Measurements from ENCODE around the gene FNDC5. TPM values are rescaled to one million over a fixed set of nuclear protein-coding genes. Genes with fewer than 3 reads are reported as not detected.

Gene FNDC5
- total and polyA plus RNA-seq, 9 of the 15 experiments (the other 6 are each of a cell fraction or from before 2014, with no cell fraction given): 0.06 to 2.1 (median 0.22) TPM

DNA sequence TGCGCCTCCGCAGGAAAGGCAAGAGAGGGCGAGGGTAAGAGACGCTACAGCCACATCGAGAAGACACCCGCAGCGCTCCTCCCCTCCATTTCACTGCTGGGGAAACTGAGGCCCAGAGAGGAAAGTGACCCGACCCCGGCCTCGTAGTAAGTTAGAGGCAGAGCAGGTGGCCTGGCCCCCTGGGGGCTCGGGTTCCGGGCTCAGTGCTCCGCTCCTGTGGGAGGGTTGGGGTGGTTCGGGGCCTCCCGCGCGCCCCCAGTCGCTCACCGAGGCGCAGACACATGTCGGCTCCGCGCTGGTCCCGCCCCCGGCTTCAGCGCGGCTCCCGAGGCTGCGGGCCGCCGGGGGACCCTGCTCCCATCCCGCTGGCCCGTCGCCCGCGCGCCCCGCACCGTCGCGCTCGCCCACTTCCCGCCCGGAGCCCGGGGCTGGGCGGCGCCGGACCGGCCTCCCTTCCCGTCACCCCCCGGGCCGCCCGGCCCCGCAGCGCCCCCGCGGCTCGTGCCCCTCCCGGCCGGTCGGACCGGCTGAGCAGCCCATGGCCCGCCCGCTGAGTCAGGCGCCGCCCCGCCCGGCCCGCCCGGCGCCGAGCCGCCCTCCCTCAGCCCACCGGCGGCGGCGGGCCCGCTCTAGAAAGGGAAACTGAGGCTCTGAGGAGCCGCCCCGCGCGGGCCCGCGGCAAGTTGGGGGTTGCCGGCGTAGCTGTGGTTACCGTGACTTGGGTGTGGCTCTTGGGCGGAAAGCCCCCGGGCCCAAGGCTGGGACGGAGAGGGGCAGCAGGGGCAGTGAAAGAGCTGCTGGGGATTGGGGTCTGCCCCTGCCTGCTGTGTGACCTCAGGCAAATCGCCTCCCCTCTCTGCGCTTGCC lies 30.5 kb upstream of the FNDC5 start, which contains the start of gene TMEM54 (continued):
- TF ChIP-seq ZNF76 (CRISPR knock-in tag; IDR thresholded peaks at IDR 0.05; ENCODE audit: borderline replicate concordance): no peak
- peak; percentile 69; the same call in 1 of the 2 replicates for TF ChIP-seq E2F3 (CRISPR knock-in tag; IDR thresholded peaks at IDR 0.05)
- TF ChIP-seq KDM5B (IDR thresholded peaks at IDR 0.05; ENCODE audit: insufficient replicate concordance, low read depth, low read length): peak; percentile 58
- TF ChIP-seq, protein P1, sequence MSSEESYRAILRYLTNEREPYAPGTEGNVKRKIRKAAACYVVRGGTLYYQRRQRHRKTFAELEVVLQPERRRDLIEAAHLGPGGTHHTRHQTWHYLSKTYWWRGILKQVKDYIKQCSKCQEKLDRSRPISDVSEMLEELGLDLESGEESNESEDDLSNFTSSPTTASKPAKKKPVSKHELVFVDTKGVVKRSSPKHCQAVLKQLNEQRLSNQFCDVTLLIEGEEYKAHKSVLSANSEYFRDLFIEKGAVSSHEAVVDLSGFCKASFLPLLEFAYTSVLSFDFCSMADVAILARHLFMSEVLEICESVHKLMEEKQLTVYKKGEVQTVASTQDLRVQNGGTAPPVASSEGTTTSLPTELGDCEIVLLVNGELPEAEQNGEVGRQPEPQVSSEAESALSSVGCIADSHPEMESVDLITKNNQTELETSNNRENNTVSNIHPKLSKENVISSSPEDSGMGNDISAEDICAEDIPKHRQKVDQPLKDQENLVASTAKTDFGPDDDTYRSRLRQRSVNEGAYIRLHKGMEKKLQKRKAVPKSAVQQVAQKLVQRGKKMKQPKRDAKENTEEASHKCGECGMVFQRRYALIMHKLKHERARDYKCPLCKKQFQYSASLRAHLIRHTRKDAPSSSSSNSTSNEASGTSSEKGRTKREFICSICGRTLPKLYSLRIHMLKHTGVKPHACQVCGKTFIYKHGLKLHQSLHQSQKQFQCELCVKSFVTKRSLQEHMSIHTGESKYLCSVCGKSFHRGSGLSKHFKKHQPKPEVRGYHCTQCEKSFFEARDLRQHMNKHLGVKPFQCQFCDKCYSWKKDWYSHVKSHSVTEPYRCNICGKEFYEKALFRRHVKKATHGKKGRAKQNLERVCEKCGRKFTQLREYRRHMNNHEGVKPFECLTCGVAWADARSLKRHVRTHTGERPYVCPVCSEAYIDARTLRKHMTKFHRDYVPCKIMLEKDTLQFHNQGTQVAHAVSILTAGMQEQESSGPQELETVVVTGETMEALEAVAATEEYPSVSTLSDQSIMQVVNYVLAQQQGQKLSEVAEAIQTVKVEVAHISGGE (CRISPR knock-in tag; IDR thresholded peaks at IDR 0.05): peak in 1 of 3 experiments; percentile 37; a peak in 1 of 6 replicates
- TF ChIP-seq, protein P2, sequence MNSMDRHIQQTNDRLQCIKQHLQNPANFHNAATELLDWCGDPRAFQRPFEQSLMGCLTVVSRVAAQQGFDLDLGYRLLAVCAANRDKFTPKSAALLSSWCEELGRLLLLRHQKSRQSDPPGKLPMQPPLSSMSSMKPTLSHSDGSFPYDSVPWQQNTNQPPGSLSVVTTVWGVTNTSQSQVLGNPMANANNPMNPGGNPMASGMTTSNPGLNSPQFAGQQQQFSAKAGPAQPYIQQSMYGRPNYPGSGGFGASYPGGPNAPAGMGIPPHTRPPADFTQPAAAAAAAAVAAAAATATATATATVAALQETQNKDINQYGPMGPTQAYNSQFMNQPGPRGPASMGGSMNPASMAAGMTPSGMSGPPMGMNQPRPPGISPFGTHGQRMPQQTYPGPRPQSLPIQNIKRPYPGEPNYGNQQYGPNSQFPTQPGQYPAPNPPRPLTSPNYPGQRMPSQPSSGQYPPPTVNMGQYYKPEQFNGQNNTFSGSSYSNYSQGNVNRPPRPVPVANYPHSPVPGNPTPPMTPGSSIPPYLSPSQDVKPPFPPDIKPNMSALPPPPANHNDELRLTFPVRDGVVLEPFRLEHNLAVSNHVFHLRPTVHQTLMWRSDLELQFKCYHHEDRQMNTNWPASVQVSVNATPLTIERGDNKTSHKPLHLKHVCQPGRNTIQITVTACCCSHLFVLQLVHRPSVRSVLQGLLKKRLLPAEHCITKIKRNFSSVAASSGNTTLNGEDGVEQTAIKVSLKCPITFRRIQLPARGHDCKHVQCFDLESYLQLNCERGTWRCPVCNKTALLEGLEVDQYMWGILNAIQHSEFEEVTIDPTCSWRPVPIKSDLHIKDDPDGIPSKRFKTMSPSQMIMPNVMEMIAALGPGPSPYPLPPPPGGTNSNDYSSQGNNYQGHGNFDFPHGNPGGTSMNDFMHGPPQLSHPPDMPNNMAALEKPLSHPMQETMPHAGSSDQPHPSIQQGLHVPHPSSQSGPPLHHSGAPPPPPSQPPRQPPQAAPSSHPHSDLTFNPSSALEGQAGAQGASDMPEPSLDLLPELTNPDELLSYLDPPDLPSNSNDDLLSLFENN (IDR thresholded peaks at IDR 0.05; ENCODE audit: low read depth in 2 of 2, low read length in 2 of 2): no peak
- TF ChIP-seq HMGN3 (IDR thresholded peaks at IDR 0.05; ENCODE audit: borderline replicate concordance, extremely low read depth, insufficient read length, low read depth, low read length): peak; percentile 55
- peak; percentile 5 for TF ChIP-seq NEUROD1 (IDR thresholded peaks at IDR 0.05; ENCODE audit: borderline replicate concordance, low read depth, low read length, partially characterized antibody)
- TF ChIP-seq L3MBTL2 (IDR thresholded peaks at IDR 0.05): peak; percentile 88
- TF ChIP-seq SMAD4 (CRISPR knock-in tag; conservative IDR thresholded peaks at IDR 0.05): peak; percentile 81
- no peak for TF ChIP-seq ARID3A (IDR thresholded peaks at IDR 0.05; ENCODE audit: borderline replicate concordance, low read depth, low read length)

All from K562 (cell line).